Neural progenitor cell (in vitro differentiated cells): Measurements from ENCODE around the gene CST9.

Experiments
- EZH2phosphoT487 ChIP-seq: fragments of 200-600 bp; sonication (generic); IDR thresholded peaks from 2 replicates; pipeline ENCODE4 v1.6.1; 2017; ENCODE audit warnings: antibody characterized with exemption
- TF ChIP-seq, protein P1 (sequence below): fragments of 200-600 bp; sonication (generic); IDR thresholded peaks from 2 replicates; pipeline ENCODE4 v1.5.1; 2017; ENCODE audit warnings: antibody characterized with exemption, mild to moderate bottlenecking

GRCh38 chr20:23652926-23653325 is 47.2 kb upstream of the CST9 start:
- TF ChIP-seq, protein P1, sequence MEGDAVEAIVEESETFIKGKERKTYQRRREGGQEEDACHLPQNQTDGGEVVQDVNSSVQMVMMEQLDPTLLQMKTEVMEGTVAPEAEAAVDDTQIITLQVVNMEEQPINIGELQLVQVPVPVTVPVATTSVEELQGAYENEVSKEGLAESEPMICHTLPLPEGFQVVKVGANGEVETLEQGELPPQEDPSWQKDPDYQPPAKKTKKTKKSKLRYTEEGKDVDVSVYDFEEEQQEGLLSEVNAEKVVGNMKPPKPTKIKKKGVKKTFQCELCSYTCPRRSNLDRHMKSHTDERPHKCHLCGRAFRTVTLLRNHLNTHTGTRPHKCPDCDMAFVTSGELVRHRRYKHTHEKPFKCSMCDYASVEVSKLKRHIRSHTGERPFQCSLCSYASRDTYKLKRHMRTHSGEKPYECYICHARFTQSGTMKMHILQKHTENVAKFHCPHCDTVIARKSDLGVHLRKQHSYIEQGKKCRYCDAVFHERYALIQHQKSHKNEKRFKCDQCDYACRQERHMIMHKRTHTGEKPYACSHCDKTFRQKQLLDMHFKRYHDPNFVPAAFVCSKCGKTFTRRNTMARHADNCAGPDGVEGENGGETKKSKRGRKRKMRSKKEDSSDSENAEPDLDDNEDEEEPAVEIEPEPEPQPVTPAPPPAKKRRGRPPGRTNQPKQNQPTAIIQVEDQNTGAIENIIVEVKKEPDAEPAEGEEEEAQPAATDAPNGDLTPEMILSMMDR, result no peak
- TF ChIP-seq EZH2phosphoT487, result no peak
